ENCODE measurements around the gene TMEM247.

The TMEM247 gene

DNA sequence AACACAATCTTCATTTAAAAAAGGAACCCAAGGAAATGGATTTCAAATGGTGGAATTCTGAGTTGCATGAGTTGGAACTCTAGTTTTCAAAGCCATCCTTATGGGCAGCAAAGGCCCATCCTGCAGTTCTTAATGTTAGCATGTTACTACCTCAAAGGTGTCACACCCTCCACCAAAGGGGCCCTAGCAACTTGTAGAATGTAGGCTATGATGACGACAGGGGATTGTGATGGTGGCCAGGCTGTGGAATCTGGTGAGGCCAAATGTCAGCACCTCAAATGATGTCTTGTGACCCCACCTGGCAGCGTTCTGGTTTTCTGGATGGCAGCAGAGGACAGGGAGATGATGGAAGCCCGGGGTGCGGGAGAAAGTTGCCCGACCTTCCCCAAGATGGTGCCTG is at the start of gene TMEM247:
Gene TMEM247 (plus strand): TSS at position 301 of the 400 bp plus-strand sequence.
- DNase-seq: no peak

DNA sequence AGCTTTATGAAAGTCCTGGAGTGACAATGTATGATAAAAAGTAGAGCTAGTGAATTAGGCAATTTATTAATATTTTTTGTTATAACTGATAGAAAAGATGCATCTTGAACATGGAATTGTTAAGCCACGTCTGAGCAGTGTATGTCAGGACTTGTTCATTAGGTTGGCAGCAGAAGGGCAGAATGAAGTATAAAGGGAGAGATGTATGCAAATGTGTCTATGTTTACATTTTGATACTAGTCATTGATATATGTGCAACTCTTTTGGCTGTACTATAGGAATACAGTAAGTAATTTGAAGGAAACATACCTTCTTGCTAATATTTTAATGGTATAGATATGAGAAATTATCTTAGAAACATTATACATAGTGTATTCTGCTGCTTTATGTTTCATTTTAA is 49.0 kb upstream of the TMEM247 start:
- DNase-seq: no peak

DNA sequence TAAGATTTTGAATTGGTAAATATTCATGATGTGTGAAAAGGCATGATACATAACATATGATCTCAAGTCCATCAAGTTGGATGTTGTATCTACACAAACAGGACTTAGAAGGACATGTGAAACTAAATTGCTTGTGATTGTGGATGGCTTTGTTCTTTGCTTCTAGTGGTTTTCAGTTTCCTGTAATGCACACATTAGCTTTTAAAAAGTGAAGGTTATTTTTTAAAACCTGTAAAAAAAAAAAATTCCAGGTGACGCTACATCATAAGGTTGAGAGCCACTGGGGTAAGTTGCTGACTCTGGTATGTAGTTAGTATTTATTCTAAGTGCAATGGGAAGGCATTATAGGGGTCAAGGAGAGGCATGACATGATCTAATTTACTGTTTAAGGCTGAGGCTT is 48.4 kb upstream of the TMEM247 start:
- no peak for DNase-seq

- no peak for DNase-seq
Observed at GRCh38 chr2:46431481-46432235, 47.7 kb upstream of the TMEM247 start.

DNA sequence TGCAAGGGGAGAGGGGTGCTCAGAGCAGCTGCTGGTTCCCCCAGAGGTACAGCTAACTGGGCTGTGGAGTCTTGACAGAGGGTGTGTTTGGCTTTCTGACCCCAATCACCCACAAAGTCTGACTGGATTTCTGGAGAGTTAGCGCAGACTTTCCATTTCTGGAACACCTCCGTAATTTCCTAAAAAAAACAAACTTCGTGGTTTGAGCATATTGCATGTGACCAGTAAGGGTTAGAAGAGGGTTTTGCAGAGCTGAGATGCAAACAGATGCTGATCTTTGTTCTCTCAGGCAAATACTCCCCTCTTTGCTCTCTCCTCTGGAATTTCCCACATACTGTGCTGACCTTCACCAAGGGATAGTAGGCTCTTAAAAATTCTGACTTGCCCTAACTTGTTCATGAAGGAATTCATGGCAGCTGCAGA is 44.5 kb upstream of the TMEM247 start:
- no peak for DNase-seq

DNA sequence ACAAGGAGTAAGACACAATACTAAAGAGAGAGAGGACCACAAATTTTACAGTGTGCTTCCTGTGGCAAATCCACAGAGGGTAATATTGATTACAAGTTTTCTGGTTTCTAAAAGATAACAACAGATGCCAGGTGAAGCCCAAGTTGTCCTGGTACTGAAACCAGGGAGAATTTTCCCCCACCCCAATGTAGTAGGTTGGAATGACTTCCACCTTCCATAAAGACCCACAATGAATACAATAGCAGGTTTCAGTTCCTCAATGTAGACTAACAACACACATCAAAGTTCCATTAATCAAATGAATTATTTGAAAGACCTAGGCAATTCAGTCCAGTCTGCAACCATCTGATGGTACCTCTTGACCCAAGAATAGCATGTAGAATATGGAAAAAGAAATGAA is 44.0 kb upstream of the TMEM247 start:
- no peak for DNase-seq

DNA sequence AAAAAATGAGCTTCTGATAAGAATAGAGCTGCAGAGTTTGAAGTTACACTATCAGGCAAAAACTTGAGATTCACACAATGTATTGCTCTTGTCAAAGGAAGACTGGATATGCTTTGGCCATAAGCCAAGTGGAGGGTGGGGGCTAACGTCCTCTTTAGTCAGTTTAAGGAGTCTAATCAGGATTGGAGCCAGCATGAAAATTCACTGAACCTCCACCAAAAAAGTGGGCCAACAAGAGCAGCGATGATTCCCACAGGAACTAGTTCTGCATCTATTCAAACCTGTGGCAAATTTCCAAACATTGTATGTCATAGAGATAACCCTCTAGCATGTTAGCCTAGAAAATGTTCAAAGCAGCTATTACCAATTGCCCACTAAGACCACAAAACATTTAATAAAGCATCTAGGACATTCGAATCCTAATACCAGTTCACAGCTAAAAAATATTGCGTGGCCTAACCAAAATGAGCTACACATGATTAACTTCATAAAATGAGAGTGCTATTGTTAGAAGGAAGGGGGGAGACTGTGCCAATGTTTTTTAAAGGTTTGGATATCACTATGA is 43.5 kb upstream of the TMEM247 start:
- no peak for DNase-seq

DNA sequence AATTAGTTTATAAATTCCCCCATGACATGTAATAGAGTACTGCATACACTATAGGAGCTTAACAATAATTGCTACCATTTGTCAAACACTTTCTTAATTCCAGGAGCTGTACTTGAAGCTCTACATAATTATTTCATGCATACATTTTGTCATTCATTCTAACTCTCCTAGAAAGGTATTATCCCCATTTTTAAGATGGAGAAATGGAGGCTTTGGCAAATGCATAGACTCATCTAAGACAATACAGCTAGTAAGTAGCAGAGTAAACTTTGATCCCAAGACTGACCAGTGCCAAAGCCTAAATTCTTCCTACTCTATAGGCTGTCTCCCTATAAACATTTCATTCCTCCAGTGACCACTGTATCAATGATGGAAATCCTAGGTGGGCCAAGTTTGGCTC is 42.6 kb upstream of the TMEM247 start:
- no peak for DNase-seq

DNA sequence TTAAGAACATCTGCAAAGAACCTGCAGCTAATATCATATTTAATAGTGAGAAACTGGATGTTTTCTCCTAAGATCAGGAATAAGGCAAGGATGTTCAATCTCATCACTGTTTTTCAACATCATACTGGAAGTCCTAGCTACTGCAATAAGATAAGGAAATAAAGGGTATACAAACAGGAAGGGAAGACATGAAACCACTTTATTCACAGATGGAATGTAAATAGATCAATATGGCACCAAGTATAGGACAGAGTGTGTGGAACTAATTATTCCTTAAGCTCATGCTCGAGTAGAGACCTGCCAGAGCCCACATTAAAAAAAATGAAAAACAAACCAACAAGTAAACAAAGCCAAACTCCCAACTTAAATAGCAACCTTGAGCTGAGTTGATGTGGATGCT is 41.3 kb upstream of the TMEM247 start:
- DNase-seq: no peak

DNA sequence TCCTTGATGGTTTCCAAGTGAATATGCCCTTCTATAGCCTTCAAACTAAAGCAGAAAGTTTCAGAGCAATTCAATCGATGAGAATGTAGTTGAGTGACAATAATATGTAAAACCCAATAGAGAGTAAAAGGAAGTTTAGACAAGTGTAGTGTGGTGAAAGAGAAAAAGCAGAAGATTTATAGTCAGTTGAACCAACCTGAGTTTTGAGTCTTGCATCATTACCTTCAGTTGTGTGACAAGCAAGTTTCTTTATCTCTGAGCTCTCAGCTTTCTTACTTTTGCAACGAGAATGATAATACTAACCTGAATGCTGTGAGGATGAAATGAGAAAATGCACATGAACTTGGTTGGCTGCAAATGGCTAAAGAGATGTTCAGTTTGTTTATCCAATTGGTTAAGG is 40.6 kb upstream of the TMEM247 start:
- DNase-seq: no peak

GRCh38 chr2:46439582-46439981 is 39.8 kb upstream of the TMEM247 start:
- DNase-seq: no peak

- no peak for DNase-seq
Observed at GRCh38 chr2:46441838-46442712, 37.3 kb upstream of the TMEM247 start.

DNA sequence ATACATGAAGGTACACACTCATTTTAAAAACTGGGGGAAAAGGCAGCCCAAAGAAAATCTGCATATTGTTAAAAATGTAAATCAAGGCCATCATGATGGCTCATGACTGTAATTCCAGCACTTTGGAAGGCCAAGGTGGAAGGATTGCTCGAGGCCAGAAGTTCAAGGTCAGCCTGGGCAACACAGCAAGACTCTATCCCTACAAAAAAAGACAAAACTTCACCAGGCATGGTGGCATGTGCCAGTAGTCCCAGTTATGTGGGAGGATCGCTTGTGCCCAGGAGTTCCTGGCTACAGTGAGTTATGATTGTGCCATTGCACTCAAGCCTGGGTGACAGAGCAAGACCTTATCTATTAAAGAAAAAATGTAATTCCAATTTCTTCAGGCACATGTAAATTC is 34.6 kb upstream of the TMEM247 start:
- DNase-seq: no peak

GRCh38 chr2:46445556-46445955 is 33.8 kb upstream of the TMEM247 start:
- DNase-seq: no peak

- DNase-seq: no peak
Observed at GRCh38 chr2:46446871-46447568, 32.3 kb upstream of the TMEM247 start.

GRCh38 chr2:46447649-46448048 is 31.7 kb upstream of the TMEM247 start:
- DNase-seq: no peak

DNA sequence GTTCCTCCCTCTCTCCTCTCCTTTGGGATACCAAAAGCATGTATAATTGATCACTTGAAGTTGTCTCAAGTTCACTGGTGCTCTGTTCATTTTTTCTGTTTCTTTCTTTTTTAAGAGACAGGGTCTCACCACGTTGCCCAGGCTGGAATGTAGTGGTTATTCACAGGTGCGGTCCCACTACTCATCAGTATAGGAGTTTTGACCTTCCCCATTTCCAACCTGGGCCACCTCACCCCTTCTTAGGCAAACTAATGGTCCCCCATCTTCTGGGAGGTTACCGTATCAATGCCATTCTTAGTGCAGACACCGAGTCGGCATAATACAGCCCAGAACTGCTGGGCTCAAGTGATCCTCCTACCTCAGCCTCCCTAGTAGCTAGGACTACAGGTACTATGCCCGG is 31.3 kb upstream of the TMEM247 start:
- no peak for DNase-seq

DNA sequence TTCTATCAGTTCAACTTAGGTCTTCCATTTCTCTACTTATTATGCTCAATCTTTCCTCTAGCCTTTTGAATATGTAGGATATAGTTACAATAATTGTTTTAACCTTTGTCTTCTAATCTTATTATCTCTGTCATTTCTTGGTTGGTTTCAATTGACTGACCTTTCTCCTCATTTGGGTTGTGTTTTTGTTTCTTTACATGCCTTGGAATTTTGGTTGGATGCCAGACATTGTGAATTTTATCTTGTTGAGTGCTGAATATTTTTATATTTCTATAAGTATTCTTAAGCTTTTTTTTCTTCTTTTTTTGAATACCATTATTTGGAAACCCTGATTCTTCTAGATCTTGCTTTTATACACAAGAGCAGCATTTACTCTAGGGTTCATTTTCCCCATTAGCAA is 30.7 kb upstream of the TMEM247 start:
- DNase-seq: no peak

GRCh38 chr2:46449700-46450099 is 29.7 kb upstream of the TMEM247 start:
- DNase-seq: no peak

GRCh38 chr2:46451131-46451711 is 28.1 kb upstream of the TMEM247 start:
- DNase-seq: no peak

DNA sequence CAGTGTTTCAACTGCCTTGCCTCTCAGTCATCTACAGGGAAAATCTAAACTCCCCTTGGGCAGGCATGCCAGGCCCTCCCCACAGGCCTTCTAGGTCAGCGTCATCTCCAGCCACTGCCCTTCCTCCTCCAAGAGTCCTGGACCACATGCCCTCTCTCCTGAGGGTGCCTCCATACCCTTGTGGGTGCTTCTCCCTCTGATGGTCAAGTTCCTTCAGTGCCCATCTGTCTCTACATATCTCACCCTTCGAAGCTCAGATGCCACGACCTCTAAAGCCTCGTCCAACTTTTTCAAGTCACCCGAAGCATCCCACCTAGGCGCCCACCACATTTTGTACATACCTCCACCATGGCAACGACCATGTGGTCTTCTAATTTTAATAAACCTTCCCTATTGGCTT is 22.6 kb upstream of the TMEM247 start:
- no peak for DNase-seq

GRCh38 chr2:46458763-46459500 is 20.4 kb upstream of the TMEM247 start:
- no peak for DNase-seq
